ENCODE results near the gene CATSPERB. TPM values are rescaled to one million over a fixed set of nuclear protein-coding genes. Genes with fewer than 3 reads are reported as not detected.

The CATSPERB gene
- total and polyA plus RNA-seq, 2 donors (not counting 1 experiment from before 2014, with no cell fraction given), result not detected

DNA sequence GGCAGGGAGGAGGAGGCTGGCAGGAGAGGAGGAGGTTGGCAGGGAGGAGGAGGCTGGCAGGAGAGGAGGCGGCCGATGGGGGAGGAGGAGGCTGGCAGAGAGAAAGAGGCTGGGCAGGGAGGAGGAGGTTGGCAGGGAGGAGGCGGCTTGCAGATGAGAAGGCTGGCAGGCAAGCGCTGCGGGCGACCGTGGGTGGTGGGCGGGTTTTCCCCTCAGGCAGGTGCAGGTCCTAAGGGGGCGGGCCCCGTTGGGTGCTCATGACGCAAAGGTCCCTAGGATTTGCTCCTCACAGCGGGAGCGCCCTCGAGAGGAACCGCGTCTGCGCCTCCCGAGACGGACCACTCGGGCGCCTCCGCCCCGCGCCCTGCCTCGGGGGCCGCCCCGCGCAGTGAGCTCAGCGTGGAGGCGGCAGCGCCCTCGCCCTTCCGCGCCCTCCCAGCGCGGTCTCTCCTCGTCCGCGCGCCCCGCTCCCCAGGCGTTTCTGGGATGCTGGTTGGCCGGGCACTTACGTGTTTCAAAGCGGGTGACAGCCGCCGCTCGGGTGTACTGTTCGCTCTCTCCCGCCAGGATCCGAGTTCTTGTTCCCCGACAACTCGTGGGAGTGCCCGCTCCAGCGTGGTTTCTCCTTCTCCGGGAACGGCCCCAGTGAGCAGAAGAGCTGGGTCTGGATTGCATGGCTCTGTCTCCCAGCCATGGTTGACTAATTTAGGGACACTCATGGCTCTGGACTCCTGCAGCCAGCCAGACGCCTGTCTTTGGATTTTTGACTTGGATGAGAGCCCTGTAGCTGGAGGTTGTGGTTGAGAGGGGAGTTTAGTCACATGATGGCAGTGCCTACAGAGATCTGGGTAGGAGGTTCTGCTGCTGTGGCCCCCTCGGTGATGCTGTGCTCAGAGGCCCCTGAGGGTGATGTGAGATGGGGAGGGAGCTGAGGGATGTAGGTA, 157.7 kb downstream of the CATSPERB start:
- Histone ChIP-seq H3K79me2 (ENCODE audit: control insufficient read depth, insufficient read depth, low read length) (no peaks in the 10 kb centered on the region), H4K20me1 (ENCODE audit: control insufficient read depth, extremely low read depth, insufficient read depth, low read length) (no peaks in the 10 kb centered on the region), H3K4me2 (ENCODE audit: extremely low read depth, insufficient read depth, low read length) (peak overlapping the region; percentile 85), H3K4me1 (ENCODE audit: control insufficient read depth, extremely low read depth, insufficient read depth, low read length) (no peaks in the 10 kb centered on the region), H3K9ac (ENCODE audit: insufficient read depth, low read length) (no peak overlapping the region), H3K4me3 (replicated peaks in 1 of 4; ENCODE audit: control extremely low read depth in 1 of 4, insufficient read depth in 1 of 4, low read depth in 3 of 4, low read length in 4 of 4) (peak overlapping the region; percentile 43 to 54 (median 52)), H2AFZ (ENCODE audit: low read length) (peak overlapping the region; percentile 53), H3K36me3 (ENCODE audit: control insufficient read depth, insufficient read depth, low read length) (no peaks in the 10 kb centered on the region), H3K9me3 (ENCODE audit: control insufficient read depth, insufficient read depth, low read depth, low read length) (no peaks in the 10 kb centered on the region), H3K27me3 (ENCODE audit: control insufficient read depth, insufficient read depth, low read length) (no peaks in the 10 kb centered on the region), H3K27ac (ENCODE audit: insufficient read depth, low read length) (no peak overlapping the region)
- DNase-seq (ENCODE audit: low read depth in 2 of 2), result peak; percentile 13 to 52
- TF ChIP-seq EZH2 (IDR thresholded peaks at IDR 0.05; ENCODE audit: low read length, missing control alignments) (no peak), CTCF (conservative IDR thresholded peaks at IDR 0.05 in 1 of 2, IDR thresholded peaks at IDR 0.05 in 1 of 2; ENCODE audit: low read depth in 1 of 2, low read length in 2 of 2) (no peak)

DNA sequence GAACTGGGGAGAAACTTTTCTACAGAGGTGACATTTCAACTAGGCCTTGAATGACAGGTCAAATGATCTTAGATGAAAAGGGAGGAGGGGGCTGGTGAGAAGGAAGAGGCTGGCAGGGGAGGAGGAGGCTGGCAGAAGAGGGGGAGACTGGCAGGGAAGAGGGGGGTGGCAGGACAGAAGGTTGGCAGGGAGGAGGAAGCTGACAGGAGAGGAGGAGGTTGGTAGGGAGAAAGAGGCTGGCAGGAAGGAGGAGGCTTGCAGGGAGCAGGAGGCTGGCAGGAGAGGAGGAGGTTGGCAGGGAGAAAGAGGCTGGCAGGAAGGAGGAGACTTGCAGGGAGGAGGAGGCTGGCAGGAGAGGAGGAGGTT, 158.4 kb downstream of the CATSPERB start:
- H4K20me1 ChIP-seq (ENCODE audit: control insufficient read depth, extremely low read depth, insufficient read depth, low read length), result no peaks in the 10 kb centered on the region
- H3K27me3 ChIP-seq (ENCODE audit: control insufficient read depth, insufficient read depth, low read length), result no peaks in the 10 kb centered on the region
- no peaks in the 10 kb centered on the region for H3K36me3 ChIP-seq (ENCODE audit: control insufficient read depth, insufficient read depth, low read length)
- no peak overlapping the region for H3K9ac ChIP-seq (ENCODE audit: insufficient read depth, low read length)
- TF ChIP-seq EZH2 (IDR thresholded peaks at IDR 0.05; ENCODE audit: low read length, missing control alignments) (no peak), CTCF (conservative IDR thresholded peaks at IDR 0.05 in 1 of 2, IDR thresholded peaks at IDR 0.05 in 1 of 2; ENCODE audit: low read depth in 1 of 2, low read length in 2 of 2) (no peak)
- H3K27ac ChIP-seq (ENCODE audit: insufficient read depth, low read length), result no peak overlapping the region
- H3K4me2 ChIP-seq (ENCODE audit: extremely low read depth, insufficient read depth, low read length), result peak overlapping the region; percentile 85
- H3K4me1 ChIP-seq (ENCODE audit: control insufficient read depth, extremely low read depth, insufficient read depth, low read length), result no peaks in the 10 kb centered on the region
- H3K4me3 ChIP-seq (replicated peaks in 1 of 4; ENCODE audit: control extremely low read depth in 1 of 4, insufficient read depth in 1 of 4, low read depth in 3 of 4, low read length in 4 of 4), result no peak overlapping the region
- DNase-seq (ENCODE audit: low read depth in 2 of 2), result no peak
- no peaks in the 10 kb centered on the region for H3K9me3 ChIP-seq (ENCODE audit: control insufficient read depth, insufficient read depth, low read depth, low read length)
- H3K79me2 ChIP-seq (ENCODE audit: control insufficient read depth, insufficient read depth, low read length), result no peaks in the 10 kb centered on the region
- H2AFZ ChIP-seq (ENCODE audit: low read length), result no peak overlapping the region

- DNase-seq (ENCODE audit: low read depth in 2 of 2), result no peak
- no peaks in the 10 kb centered on the region for H3K9me3 ChIP-seq (ENCODE audit: control insufficient read depth, insufficient read depth, low read depth, low read length)
- H2AFZ ChIP-seq (ENCODE audit: low read length), result no peak overlapping the region
- no peak overlapping the region for H3K4me3 ChIP-seq (replicated peaks in 1 of 4; ENCODE audit: control extremely low read depth in 1 of 4, insufficient read depth in 1 of 4, low read depth in 3 of 4, low read length in 4 of 4)
- H3K4me1 ChIP-seq (ENCODE audit: control insufficient read depth, extremely low read depth, insufficient read depth, low read length), result no peaks in the 10 kb centered on the region
- no peak overlapping the region for H3K9ac ChIP-seq (ENCODE audit: insufficient read depth, low read length)
- no peaks in the 10 kb centered on the region for H3K79me2 ChIP-seq (ENCODE audit: control insufficient read depth, insufficient read depth, low read length)
- no peaks in the 10 kb centered on the region for H3K27me3 ChIP-seq (ENCODE audit: control insufficient read depth, insufficient read depth, low read length)
- TF ChIP-seq CTCF (conservative IDR thresholded peaks at IDR 0.05 in 1 of 2, IDR thresholded peaks at IDR 0.05 in 1 of 2; ENCODE audit: low read depth in 1 of 2, low read length in 2 of 2) (no peak), EZH2 (IDR thresholded peaks at IDR 0.05; ENCODE audit: low read length, missing control alignments) (no peak)
- H4K20me1 ChIP-seq (ENCODE audit: control insufficient read depth, extremely low read depth, insufficient read depth, low read length), result no peaks in the 10 kb centered on the region
- no peak overlapping the region for H3K4me2 ChIP-seq (ENCODE audit: extremely low read depth, insufficient read depth, low read length)
- H3K27ac ChIP-seq (ENCODE audit: insufficient read depth, low read length), result no peak overlapping the region
- H3K36me3 ChIP-seq (ENCODE audit: control insufficient read depth, insufficient read depth, low read length), result no peaks in the 10 kb centered on the region
Observed at GRCh38 chr14:91570021-91570420, 161.9 kb downstream of the CATSPERB start.
